NOMO-1 (cell line): ENCODE data around the gene POR.
"Not testable (repeated sequence)": the region's sequence is repeated elsewhere in the genome, so short reads cannot be mapped to it uniquely, and the experiment has no call there.

Source experiments
- DNase-seq, 2 experiments: peaks; one replicate each; lab custom pipeline; 2025; ENCODE audit not compliant: unreplicated experiment in 2 of 2; lab: John Stamatoyannopoulos, UW

POR gene

GRCh38 chr7:75914655-75915415 is at the start of gene POR:
Gene POR (plus strand): TSS chr7:75915155. CDS start chr7:75954002, 38,847 bp downstream.
- DNase-seq: peak; percentile 98 to 100

GRCh38 chr7:75866114-75866488 is 48.9 kb upstream of the POR start:
- DNase-seq: no peak

GRCh38 chr7:75866489-75867389 is 48.2 kb upstream of the POR start:
- DNase-seq: peak; percentile 88 to 89

- no peak for DNase-seq
Measured at GRCh38 chr7:75867390-75867717, 47.6 kb upstream of the POR start.

- no peak for DNase-seq
Measured at GRCh38 chr7:75868153-75868552, 46.8 kb upstream of the POR start.

DNA sequence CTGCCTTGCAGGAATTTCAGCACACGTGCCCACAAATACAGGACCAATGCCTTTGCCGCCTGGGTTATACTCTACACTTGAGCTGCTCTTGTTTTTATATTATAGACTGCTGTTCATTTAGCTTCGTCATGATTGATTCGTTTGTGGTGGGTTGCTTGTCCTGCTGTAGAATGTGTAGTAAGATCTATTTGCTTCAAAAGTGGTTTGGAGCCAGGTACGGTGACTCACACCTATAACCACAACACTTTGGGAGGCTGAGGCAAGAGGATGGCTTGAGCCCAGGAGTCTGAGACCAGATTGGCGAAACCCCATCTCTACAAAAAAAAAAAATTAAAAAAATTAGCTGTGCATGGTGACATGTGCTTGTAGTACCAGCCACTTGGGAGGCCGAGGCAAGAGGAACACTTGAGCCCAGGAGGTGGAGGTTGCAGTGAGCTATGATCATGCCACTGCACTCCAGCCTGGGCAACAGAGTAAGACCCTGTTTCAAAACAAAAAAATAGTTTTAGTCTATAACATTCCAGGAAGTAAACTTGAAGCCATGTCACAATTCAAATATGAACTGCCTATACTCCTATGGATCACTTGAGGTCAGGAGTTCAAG is 45.1 kb upstream of the POR start:
- DNase-seq: no peak

DNA sequence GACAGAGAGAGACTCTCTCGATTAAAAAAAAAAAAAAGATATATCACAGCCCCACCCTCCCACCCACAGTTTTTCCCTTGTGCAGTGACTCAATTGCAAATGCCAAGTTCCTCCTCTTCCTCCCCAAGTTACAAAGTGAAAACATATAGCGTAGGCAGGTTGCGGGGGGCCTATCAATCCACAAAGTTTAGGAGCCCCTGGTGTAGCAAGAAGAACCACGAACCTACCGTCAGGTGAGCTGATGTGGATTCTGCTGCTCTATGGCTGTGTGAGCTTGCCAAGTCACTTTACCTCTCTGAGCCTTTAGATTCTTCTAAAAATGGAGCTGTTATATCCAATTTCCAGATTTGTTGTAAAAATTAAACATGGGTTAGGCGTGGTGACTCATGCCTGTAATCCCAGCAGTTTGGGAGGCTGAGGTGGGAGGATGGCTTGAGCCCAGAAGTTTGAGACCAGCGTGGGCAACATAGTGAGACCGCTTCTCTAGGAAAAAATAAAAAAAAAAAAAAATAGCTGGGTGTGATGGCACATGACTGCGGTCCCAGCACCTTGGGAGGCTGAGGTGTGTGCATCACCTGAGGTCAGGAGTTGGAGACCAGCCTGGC is 44.3 kb upstream of the POR start:
- DNase-seq: no peak

GRCh38 chr7:75872073-75872782 is 42.7 kb upstream of the POR start:
- DNase-seq: peak; percentile 51 to 91

DNA sequence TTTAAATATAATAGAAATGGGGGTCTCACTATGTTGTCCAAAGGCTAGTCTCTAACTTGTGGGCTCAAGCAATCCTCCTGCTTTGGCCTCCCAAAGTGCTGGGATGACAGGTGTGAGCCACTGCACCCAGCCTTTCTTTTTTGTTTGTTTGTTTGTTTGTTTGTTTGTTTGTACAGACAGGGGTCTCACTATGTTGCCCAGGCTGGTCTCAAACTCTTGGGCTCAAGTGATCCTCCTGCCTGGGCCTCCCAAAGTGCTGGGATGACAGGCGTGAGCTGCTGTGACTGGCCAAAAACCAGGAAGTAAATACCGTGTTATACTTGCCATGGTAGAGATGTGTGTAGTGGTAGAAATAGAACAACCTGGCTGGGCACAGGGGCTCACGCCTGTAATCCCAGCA is 40.8 kb upstream of the POR start:
- not testable (repeated sequence) for DNase-seq

DNA sequence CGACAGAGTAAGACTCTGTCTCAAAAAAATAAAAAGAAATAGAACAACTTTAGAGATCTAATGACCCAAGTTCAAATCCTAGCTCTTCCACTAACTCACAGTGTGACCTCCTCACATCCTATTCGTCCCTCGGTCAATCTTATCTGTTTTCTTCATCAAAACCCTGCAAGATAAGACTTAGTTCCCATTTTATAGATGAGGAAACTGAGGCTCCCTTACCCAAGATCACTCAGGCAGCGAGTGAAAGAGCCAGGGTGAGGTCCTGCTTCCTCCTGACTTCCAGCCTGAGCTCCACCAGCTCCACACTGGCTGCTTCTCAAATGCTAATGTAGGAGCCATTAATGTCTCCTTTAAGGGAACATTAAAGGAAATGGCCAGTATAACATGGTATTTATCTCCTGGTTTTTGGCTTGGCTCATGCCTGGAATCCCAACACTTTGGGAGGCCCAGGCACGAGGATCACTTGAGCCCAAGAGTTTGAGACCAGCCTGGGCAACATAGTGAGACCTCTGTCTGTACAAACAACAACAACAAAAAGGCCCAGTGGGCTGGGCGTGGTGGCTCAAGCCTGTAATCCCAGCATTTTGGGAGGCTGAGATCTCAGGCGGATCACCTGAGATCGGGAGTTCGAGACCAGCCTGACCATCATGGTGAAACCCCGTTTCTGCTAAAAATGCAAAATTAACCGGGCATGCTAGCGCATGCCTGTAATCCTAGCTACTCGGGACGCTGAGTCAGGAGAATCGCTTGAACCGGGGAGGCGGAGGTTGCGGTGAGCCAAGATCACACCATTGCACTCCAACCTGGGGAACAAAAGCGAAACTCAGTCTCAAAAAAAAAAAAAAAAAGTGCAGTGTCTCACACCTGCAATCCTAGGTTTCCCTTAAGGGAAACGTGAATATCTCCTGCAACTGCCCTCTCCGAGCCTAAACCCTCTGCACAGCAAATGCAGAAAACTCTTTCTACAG is 39.6 kb upstream of the POR start:
- DNase-seq: no peak

DNA sequence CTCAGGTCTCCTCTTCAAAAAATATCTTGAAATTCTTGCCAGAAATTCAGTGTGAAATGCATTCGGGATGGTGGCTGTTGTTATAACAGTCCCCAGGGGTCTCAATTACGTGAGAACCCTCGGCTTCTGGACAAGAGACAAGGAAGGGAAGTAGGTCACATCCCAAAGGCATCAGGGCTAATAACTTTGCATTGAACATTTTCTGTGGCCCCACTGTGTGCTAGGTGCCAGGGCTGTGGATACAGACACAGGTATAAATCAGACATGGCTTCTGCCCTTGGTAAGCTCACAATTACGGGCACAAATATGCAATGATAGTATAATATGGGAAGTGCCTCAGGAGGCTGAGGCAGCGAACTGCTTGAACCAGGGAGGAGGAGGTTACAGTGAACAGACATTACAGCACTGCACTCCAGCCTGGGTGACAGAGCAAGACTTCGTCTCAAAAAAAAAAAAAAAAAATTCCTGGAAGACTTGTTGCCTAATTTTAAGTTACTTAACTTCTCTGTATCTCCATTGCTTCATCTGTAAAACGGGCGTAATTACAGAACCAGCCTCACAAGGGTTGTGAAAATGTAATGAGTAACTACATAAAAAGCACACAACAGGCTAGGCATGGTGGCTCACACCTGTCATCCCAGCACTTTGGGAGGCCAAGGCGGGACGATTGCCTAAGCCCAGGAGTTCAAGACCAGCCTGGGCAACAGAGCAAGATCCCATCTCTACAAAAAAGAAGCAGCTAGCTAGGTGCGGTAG is 38.7 kb upstream of the POR start:
- DNase-seq: peak in 1 of 2 experiments; percentile 72

GRCh38 chr7:75878312-75878768 is 36.6 kb upstream of the POR start:
- DNase-seq: peak in 1 of 2 experiments; percentile 94

DNA sequence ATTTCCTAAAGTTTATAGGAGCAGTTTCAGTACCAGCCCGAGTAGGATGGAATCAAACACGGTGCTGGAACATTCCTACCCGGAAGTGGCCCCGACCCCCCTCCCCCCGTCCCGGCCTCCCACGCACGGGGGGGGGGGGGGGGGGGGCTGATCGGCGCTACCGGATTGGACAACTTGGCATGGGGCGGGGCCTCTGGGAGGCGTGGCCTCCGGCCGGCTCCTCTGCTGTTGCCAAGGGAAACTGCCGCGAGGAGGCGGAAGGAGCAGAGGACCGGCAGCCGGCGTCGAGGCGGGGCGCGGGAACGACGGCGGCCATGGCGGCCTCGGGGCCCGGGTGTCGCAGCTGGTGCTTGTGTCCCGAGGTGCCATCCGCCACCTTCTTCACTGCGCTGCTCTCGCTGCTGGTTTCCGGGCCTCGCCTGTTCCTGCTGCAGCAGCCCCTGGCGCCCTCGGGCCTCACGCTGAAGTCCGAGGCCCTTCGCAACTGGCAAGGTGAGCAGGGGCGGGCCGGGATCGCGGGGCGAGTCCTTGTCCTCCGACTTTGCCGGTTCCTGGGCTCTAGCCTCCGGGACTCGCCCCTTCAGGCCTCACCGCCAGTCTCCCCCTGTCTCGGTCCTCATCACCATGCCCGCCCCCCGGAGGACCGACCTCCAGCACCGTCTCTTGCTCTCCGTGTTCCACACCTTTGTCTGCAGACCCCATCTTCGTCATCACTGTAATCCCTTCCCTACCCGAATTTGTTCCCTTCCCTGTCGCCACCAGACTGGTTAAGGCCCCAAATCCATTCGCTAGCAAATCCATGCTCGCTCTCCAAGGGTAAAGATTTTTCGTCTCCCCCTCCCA is 36.0 kb upstream of the POR start, which contains the start of gene RHBDD2:
TSS of gene RHBDD2 (plus strand) at position 266 of the 843 bp plus-strand sequence. CDS start at position 315, 49 bp downstream.
- peak; percentile 100 for DNase-seq

DNA sequence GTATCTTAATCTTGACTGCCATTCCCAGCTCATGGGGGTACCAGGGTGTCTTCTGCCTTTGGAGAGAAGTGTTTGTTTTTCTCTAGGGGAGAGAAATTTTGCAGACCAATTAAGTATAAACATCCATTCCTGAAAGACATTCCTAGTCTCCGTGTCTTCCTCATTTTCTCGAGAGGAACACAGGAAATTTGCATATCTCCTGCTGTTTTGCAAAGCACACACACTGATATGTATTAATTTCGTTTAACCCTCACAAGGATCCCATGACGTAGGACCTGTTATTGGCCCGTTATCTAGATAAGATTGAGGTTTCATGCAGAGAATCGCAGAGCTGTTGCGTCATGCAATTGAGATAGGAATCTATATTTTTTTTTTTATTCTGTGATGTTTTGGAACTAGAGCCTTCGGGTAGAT is 35.2 kb upstream of the POR start:
- peak in 1 of 2 experiments; percentile 39 for DNase-seq

DNA sequence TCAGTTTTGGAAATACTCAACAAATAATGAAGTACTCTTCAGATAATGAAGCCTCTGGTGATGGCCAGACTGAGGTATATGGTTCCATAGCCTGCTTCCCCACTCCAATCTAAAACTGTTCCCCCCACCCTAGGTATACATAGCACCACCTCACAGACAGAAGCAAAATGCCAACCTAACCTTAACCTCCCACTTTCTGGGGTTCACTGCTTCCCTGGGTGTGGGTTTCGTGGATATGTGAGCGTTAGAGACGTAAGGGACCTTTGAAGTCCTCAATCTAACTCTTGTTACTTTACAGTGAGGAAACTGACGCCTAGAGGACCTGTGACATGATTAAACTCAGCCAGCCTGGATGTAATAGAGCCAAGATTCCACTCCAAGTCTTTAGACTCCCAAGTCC is 34.7 kb upstream of the POR start:
- no peak for DNase-seq

- DNase-seq: no peak
Measured at GRCh38 chr7:75881436-75882095, 33.4 kb upstream of the POR start.

DNA sequence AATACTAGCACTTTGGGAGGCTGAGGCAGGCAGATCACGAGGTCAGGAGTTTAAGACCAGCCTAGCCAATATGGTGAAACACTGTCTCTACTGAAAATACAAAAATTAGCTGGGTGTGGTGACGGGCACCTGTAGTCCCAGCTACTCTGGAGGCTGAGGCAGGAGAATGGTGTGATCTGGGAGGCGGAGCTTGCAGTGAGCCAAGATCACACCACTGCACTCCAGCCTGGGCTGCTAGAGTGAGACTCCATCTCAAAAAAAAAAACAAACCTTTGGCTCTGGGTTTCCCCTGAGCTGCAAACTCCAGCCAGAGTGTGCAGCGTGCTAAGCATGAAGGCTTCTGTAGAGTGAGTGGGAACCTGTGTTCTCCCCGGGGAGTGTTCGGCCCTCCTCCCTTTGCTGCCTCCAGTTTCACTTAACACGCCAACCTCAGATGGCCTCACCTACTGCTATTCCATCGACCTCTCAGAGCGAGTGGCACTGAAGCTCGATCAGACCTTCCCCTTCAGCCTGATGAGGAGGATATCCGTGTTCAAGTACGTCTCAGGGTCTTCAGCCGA is 31.6 kb upstream of the POR start:
- DNase-seq: not testable (repeated sequence)
